GM23338 (cell line): Measurements from ENCODE around the gene ARSB. TPM values are rescaled to one million over a fixed set of nuclear protein-coding genes. Genes with fewer than 3 reads are reported as not detected.

Experiments
- ATAC-seq: fragments of 200-7000 bp; cut with Tn5 transposase; 3 replicates; pipeline ENCODE4 v1.9.1; 2020
- DNase-seq: peaks from one replicate; pipeline ENCODE4 v3.0.0-alpha.2; 2015; ENCODE audit warnings: low spot score
- H2AFZ ChIP-seq: fragments of 200-600 bp; sonication (generic); 2 replicates; pipeline ENCODE4 v1.8.0; 2016; ENCODE audit warnings: antibody characterized with exemption, mild to moderate bottlenecking, moderate library complexity
- H3F3A ChIP-seq: fragments of 200-600 bp; sonication (generic); replicated peaks from 2 replicates; pipeline ENCODE4 v1.8.0; 2017; ENCODE audit warnings: antibody characterized with exemption, mixed run types, low read depth
- H3K27ac ChIP-seq: fragments of 200-600 bp; sonication (generic); 2 replicates; pipeline ENCODE4 v1.6.1; 2016; ENCODE audit warnings: low read depth
- H3K27me3 ChIP-seq: fragments of 200-600 bp; sonication (generic); 2 replicates; pipeline ENCODE4 v1.8.0; 2016; ENCODE audit warnings: mild to moderate bottlenecking, mixed run types, moderate library complexity; ENCODE audit not compliant: insufficient read depth
- H3K36me3 ChIP-seq: fragments of 200-600 bp; sonication (generic); 2 replicates; pipeline ENCODE4 v1.8.0; 2016; ENCODE audit warnings: mild to moderate bottlenecking; ENCODE audit not compliant: insufficient read depth
- H3K4me1 ChIP-seq: fragments of 200-600 bp; sonication (generic); 2 replicates; pipeline ENCODE4 v1.8.0; 2016; ENCODE audit warnings: mild to moderate bottlenecking, moderate library complexity; ENCODE audit not compliant: insufficient read depth
- H3K4me2 ChIP-seq: fragments of 200-600 bp; sonication (generic); 2 replicates; pipeline ENCODE4 v1.7.1; 2017; ENCODE audit warnings: mixed run types
- H3K4me3 ChIP-seq: fragments of 200-600 bp; sonication (generic); 2 replicates; pipeline ENCODE4 v1.6.1; 2016; ENCODE audit warnings: mixed run types
- H3K79me2 ChIP-seq: fragments of 200-600 bp; sonication (generic); replicated peaks from 2 replicates; pipeline ENCODE4 v1.8.0; 2017; ENCODE audit warnings: mild to moderate bottlenecking; ENCODE audit not compliant: insufficient read depth
- H3K9me2 ChIP-seq: fragments of 200-600 bp; sonication (generic); 2 replicates; pipeline ENCODE4 v1.8.0; 2017; ENCODE audit not compliant: insufficient read depth
- H4K20me1 ChIP-seq: fragments of 200-600 bp; sonication (generic); replicated peaks from 2 replicates; pipeline ENCODE4 v1.8.0; 2017; ENCODE audit warnings: mild to moderate bottlenecking; ENCODE audit not compliant: insufficient read depth
- H3K27ac Mint-ChIP-seq: 2 replicates; pipeline ENCODE4 v1.8.0; 2020; ENCODE audit warnings: inconsistent platforms, mild to moderate bottlenecking, moderate library complexity, mixed read lengths
- H3K27me3 Mint-ChIP-seq: 3 replicates; pipeline ENCODE4 v1.8.0; 2022; ENCODE audit warnings: low read depth, mild to moderate bottlenecking, moderate library complexity, mixed read lengths, inconsistent platforms; ENCODE audit not compliant: insufficient read depth, poor library complexity
- H3K36me3 Mint-ChIP-seq: 3 replicates; pipeline ENCODE4 v1.8.0; 2021; ENCODE audit warnings: low read depth, mild to moderate bottlenecking, inconsistent platforms, moderate library complexity, mixed read lengths
- H3K4me1 Mint-ChIP-seq: 3 replicates; pipeline ENCODE4 v1.8.0; 2020; ENCODE audit warnings: mild to moderate bottlenecking, inconsistent platforms, mixed read lengths
- H3K4me3 Mint-ChIP-seq: 3 replicates; pipeline ENCODE4 v1.8.0; 2021; ENCODE audit warnings: moderate library complexity, mild to moderate bottlenecking, inconsistent platforms, mixed read lengths
- H3K9me3 Mint-ChIP-seq: 3 replicates; pipeline ENCODE4 v1.8.0; 2020; ENCODE audit warnings: moderate library complexity, mild to moderate bottlenecking, inconsistent platforms, mixed read lengths
- CTCF ChIP-seq, 2 experiments: fragments of 200-600 bp in 1 of 2; sonication (generic) in 1 of 2; conservative IDR thresholded peaks; 2 replicates each; pipeline versions ENCODE4 v1.5.1 to v1.6.1; 2016 to 2017; ENCODE audit warnings: antibody characterized with exemption in 2 of 2, low read depth in 2 of 2, mild to moderate bottlenecking in 2 of 2, moderate library complexity in 1 of 2
- ETS1 ChIP-seq: IDR thresholded peaks from 2 replicates; pipeline ENCODE4 v1.6.1; 2016; ENCODE audit warnings: antibody characterized with exemption
- EZH2 ChIP-seq: fragments of 200-600 bp; sonication (generic); IDR thresholded peaks from one replicate; pipeline ENCODE4 v1.8.0; 2017; ENCODE audit warnings: antibody characterized with exemption, mild to moderate bottlenecking, low read depth; ENCODE audit not compliant: unreplicated experiment
- EZH2phosphoT487 ChIP-seq: fragments of 200-600 bp; sonication (generic); IDR thresholded peaks from one replicate; pipeline ENCODE4 v1.8.1; 2018; ENCODE audit warnings: antibody characterized with exemption; ENCODE audit not compliant: unreplicated experiment
- POLR2AphosphoS5 ChIP-seq: IDR thresholded peaks from 2 replicates; pipeline ENCODE4 v1.6.1; 2016; ENCODE audit warnings: antibody characterized with exemption, low read depth
- STAT1 ChIP-seq: IDR thresholded peaks from one replicate; pipeline ENCODE4 v1.6.1; 2016; ENCODE audit warnings: antibody characterized with exemption; ENCODE audit not compliant: unreplicated experiment
- ZNF114 ChIP-seq: fragments of 250-450 bp; sonication (Bioruptor Pico); IDR thresholded peaks from 2 replicates; pipeline ENCODE4 v1.5.0; 2020; ENCODE audit warnings: mild to moderate bottlenecking, moderate library complexity
- ZNF331 ChIP-seq: fragments of 250-450 bp; sonication (Bioruptor Pico); IDR thresholded peaks from 2 replicates; pipeline ENCODE4 v1.5.0; 2020; ENCODE audit warnings: low read depth, mild to moderate bottlenecking, moderate library complexity
- ZNF462 ChIP-seq: fragments of 250-450 bp; sonication (Bioruptor Pico); IDR thresholded peaks from 2 replicates; pipeline ENCODE4 v1.5.0; 2020; ENCODE audit warnings: mild to moderate bottlenecking, moderate library complexity
- polyA plus RNA-seq: library from polyadenylated mRNA; unstranded; fragments of >200 nt; fragmentation: Nextera tagmentation; extraction: Ambion mirVana; gene quantifications from 2 replicates; pipeline ENCODE4 v1.2.1, GENCODE V29; 2016
- total RNA-seq: library from RNA; depleted of rRNA; stranded (reverse); fragments of >200 nt; shearing (Covaris generic); gene quantifications from 2 replicates; pipeline ENCODE4 v1.2.3, GENCODE V29; 2014

Gene ARSB
- total and polyA plus RNA-seq, 2 experiments from 2014 or later: 7.4 to 24.6 TPM

GRCh38 chr5:78975035-78975434 lies 10.1 kb downstream of the ARSB start:
- Histone ChIP-seq H3K4me3 (no peak overlapping the region), H3K4me2 (no peak overlapping the region), H2AFZ (peak overlapping the region; percentile 45; the same call in 1 of the 2 replicates), H3K79me2 (peaks cover 18% of the 10 kb centered on the region), H3K4me1 (0 out of 2 replicates have a peak, but pooled peaks cover 8% of the 10 kb centered on the region), H4K20me1 (no peaks in the 10 kb centered on the region), H3K9me2 (no peaks in the 10 kb centered on the region), H3F3A (no peaks in the 10 kb centered on the region), H3K36me3 (no peaks in the 10 kb centered on the region), H3K27me3 (no peaks in the 10 kb centered on the region), H3K27ac (no peak overlapping the region)
- no peaks in the 10 kb centered on the region; the same call in 2 of the 3 replicates for H3K9me3 Mint-ChIP-seq
- no peaks in the 10 kb centered on the region for H3K36me3 Mint-ChIP-seq
- no peak for TF ChIP-seq EZH2
- no peak for TF ChIP-seq EZH2phosphoT487
- TF ChIP-seq ZNF331 (CRISPR knock-in tag): no peak
- TF ChIP-seq STAT1: no peak
- no peak for TF ChIP-seq ZNF114
- peak overlapping the region; percentile 32; the same call in 1 of the 2 replicates for H3K27ac Mint-ChIP-seq
- no peak overlapping the region for H3K4me3 Mint-ChIP-seq
- H3K27me3 Mint-ChIP-seq: peaks cover 5% of the 10 kb centered on the region
- peaks cover 25% of the 10 kb centered on the region for H3K4me1 Mint-ChIP-seq
- ATAC-seq: no peak; the same call in 2 of the 3 replicates
- no peak for DNase-seq

- Histone ChIP-seq H3K27ac (no peak overlapping the region), H3F3A (no peaks in the 10 kb centered on the region), H3K4me3 (no peak overlapping the region), H3K4me2 (no peak overlapping the region), H2AFZ (peak overlapping the region; percentile 45; the same call in 1 of the 2 replicates), H4K20me1 (no peaks in the 10 kb centered on the region), H3K27me3 (no peaks in the 10 kb centered on the region), H3K4me1 (0 out of 2 replicates have a peak, but pooled peaks cover 8% of the 10 kb centered on the region), H3K79me2 (peaks cover 18% of the 10 kb centered on the region), H3K9me2 (no peaks in the 10 kb centered on the region), H3K36me3 (no peaks in the 10 kb centered on the region)
- H3K27ac Mint-ChIP-seq: peak overlapping the region; percentile 32; the same call in 1 of the 2 replicates
- peaks cover 25% of the 10 kb centered on the region for H3K4me1 Mint-ChIP-seq
- no peaks in the 10 kb centered on the region; the same call in 2 of the 3 replicates for H3K9me3 Mint-ChIP-seq
- DNase-seq (no peak), ATAC-seq (peak; percentile 32; the same call in 1 of the 3 replicates)
- H3K27me3 Mint-ChIP-seq: peaks cover 5% of the 10 kb centered on the region
- H3K4me3 Mint-ChIP-seq: no peak overlapping the region
- H3K36me3 Mint-ChIP-seq: no peaks in the 10 kb centered on the region
- TF ChIP-seq ZNF331 (CRISPR knock-in tag) (no peak), ETS1 (no peak), CTCF (conservative IDR thresholded peaks at IDR 0.05; ENCODE audit: low read depth in 2 of 2) (no peak), ZNF462 (CRISPR knock-in tag) (no peak), POLR2AphosphoS5 (no peak)
These were observed 10.5 kb downstream of the ARSB start for GRCh38 chr5:78974601-78975000.
